ENCODE measurements around the gene UTP20. TPM values are rescaled to one million over a fixed set of nuclear protein-coding genes. Genes with fewer than 3 reads are reported as not detected.

Gene UTP20
- 7.5 TPM for total RNA-seq
- long read RNA-seq, partial matches to known transcripts: 2 of 4 reads
- long read RNA-seq, other reads (novel, unspliced or antisense): 2 of 4 reads

GRCh38 chr12:101280006-101280505, at the start of gene UTP20:
UTP20 (plus strand) TSS chr12:101280105; CDS start chr12:101280283, 178 bp downstream.
- intact Hi-C loops (cut with micrococcal nuclease): no loop called here
- peaks cover 17% of the 10 kb centered on the region for H3K4me1 ChIP-seq
- H3K27ac ChIP-seq (replicated peaks): peak within 1 kb of the TSS; percentile 43
- peak within 1 kb of the TSS; percentile 94 for H3K4me3 ChIP-seq
- peak; percentile 91 for DNase-seq
- H3K27me3 ChIP-seq (ENCODE audit: low read depth): no peaks in the 10 kb centered on the region
- peaks cover 16% of the 10 kb centered on the region for H3K36me3 ChIP-seq
- no peaks in the 10 kb centered on the region for H3K9me3 ChIP-seq (replicated peaks)
- no peak for TF ChIP-seq CTCF (IDR thresholded peaks at IDR 0.05; ENCODE audit: borderline replicate concordance)

- Histone ChIP-seq H3K9me3 (replicated peaks) (no peaks in the 10 kb centered on the region), H3K36me3 (no peaks in the 10 kb centered on the region), H3K4me1 (no peaks in the 10 kb centered on the region), H3K4me3 (no peak overlapping the region), H3K27me3 (ENCODE audit: low read depth) (no peaks in the 10 kb centered on the region), H3K27ac (replicated peaks) (no peak overlapping the region)
- no peak for TF ChIP-seq CTCF (IDR thresholded peaks at IDR 0.05; ENCODE audit: borderline replicate concordance)
- no peak for DNase-seq
- intact Hi-C loops (cut with micrococcal nuclease): no loop called here
These were observed 49.4 kb upstream of the UTP20 start for GRCh38 chr12:101230547-101230946.

- H3K4me3 ChIP-seq: no peak overlapping the region
- H3K36me3 ChIP-seq: no peaks in the 10 kb centered on the region
- no peaks in the 10 kb centered on the region for H3K4me1 ChIP-seq
- no peak for TF ChIP-seq CTCF (IDR thresholded peaks at IDR 0.05; ENCODE audit: borderline replicate concordance)
- no peaks in the 10 kb centered on the region for H3K9me3 ChIP-seq (replicated peaks)
- no peaks in the 10 kb centered on the region for H3K27me3 ChIP-seq (ENCODE audit: low read depth)
- intact Hi-C loops (cut with micrococcal nuclease): no loop called here
- H3K27ac ChIP-seq (replicated peaks): no peak overlapping the region
- no peak for DNase-seq
These were observed 48.3 kb upstream of the UTP20 start for GRCh38 chr12:101231636-101232035.

GRCh38 chr12:101235686-101236085, 44.2 kb upstream of the UTP20 start:
- Histone ChIP-seq H3K36me3 (no peaks in the 10 kb centered on the region), H3K4me1 (no peaks in the 10 kb centered on the region), H3K27ac (replicated peaks) (no peak overlapping the region), H3K9me3 (replicated peaks) (no peaks in the 10 kb centered on the region), H3K27me3 (ENCODE audit: low read depth) (peaks cover 9% of the 10 kb centered on the region), H3K4me3 (no peak overlapping the region)
- TF ChIP-seq CTCF (IDR thresholded peaks at IDR 0.05; ENCODE audit: borderline replicate concordance): no peak
- intact Hi-C loops (cut with micrococcal nuclease): no loop called here
- no peak for DNase-seq

- no peak for DNase-seq
- intact Hi-C loops (cut with micrococcal nuclease): no loop called here
- no peak for TF ChIP-seq CTCF (IDR thresholded peaks at IDR 0.05; ENCODE audit: borderline replicate concordance)
- H3K4me3 ChIP-seq: no peak overlapping the region
- peaks cover 8% of the 10 kb centered on the region for H3K9me3 ChIP-seq (replicated peaks)
- H3K27ac ChIP-seq (replicated peaks): no peak overlapping the region
- H3K4me1 ChIP-seq: no peaks in the 10 kb centered on the region
- no peaks in the 10 kb centered on the region for H3K36me3 ChIP-seq
- peaks cover 9% of the 10 kb centered on the region for H3K27me3 ChIP-seq (ENCODE audit: low read depth)
These were observed 41.6 kb upstream of the UTP20 start for GRCh38 chr12:101238306-101238705.
